Measurements from ENCODE around the gene SURF4. TPM values are rescaled to one million over a fixed set of nuclear protein-coding genes. Genes with fewer than 3 reads are reported as not detected.
A peak's percentile ranks its signal among the peaks of the same experiment; 100 is the strongest.
"Not testable (repeated sequence)": the region's sequence is repeated elsewhere in the genome, so short reads cannot be mapped to it uniquely, and the experiment has no call there.

Gene SURF4
- total RNA-seq, 1 experiment from 2014 or later = 212 TPM

DNA sequence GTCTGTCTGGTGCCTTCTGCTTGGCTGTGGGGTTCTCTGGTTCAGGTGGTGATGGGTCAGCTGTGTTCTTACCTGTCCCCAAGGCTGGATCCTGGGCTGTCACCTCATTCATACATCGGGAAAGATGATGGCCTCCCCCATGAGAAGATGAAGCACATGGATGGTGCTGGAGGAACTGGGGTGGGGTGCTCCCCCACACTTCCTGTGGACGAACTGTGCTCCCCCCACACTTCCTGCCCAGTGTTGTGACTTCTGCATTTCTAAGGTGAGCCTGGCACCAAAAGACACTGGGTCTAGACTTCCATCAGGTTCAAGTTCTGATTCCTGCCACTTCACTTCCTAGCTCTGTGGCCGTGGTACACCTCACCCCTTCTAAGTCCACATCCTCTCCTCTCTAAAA is 35.6 kb downstream of the SURF4 start:
- no peak for DNase-seq (ENCODE audit: extremely low read depth, low read depth)

- DNase-seq (ENCODE audit: extremely low read depth, low read depth) = no peak
Measured at GRCh38 chr9:133339641-133340040, 36.2 kb downstream of the SURF4 start.

DNA sequence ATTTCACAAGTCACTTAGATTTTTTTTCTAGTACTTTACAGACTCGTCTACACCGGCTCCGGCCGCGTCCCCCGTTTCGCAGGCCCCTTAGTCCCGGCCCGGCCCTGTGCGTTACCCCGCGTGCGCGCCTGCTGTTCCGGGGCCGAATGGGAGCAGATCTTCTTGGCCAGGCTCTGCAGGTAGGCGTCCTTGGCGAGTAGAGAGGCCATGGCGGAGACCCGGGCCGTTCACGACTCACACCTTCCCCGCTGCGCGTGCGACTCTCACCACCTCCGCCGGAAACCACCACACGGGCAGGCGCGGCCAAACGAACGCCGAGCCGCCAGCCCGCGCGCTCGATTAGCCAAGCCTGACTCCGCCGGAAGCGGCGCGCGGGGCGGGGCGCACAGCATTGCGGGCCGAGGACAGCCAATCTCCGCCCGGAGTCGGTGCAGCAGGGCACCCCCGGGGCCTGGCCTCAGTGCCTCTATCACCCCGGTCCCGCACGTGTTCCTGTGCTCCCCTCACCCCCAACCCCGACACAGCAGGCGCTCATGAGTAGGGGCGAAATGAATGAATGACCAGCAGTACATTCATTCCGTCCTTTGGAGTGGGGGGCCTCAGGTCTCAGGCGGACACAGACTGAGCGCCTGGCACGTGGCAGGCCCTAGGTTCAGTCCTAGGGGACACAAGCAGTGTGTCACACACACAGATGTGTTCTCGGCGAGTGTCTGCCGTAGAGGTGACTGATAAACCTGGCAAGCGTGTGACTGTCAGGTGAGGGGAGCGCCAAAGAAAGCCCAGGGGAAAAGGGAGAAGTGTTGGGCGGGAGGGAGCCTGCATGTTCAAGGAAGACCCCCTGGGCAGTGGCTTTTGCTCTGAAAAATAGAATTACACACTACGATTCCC is 39.7 kb downstream of the SURF4 start, which contains the start of gene SURF6:
Gene SURF6, minus strand, starts transcription at position 265 of the 888 bp plus-strand sequence. Its CDS starts 56 bp downstream, at position 209.
- DNase-seq (ENCODE audit: extremely low read depth, low read depth) = peak; percentile 88

GRCh38 chr9:133334888-133335287 is 41.0 kb downstream of the SURF4 start:
- not testable (repeated sequence) for DNase-seq (ENCODE audit: extremely low read depth, low read depth)

GRCh38 chr9:133334161-133334560 is 41.7 kb downstream of the SURF4 start:
- DNase-seq (ENCODE audit: extremely low read depth, low read depth) = no peak

GRCh38 chr9:133333566-133333965 is 42.3 kb downstream of the SURF4 start:
- DNase-seq (ENCODE audit: extremely low read depth, low read depth) = no peak

DNA sequence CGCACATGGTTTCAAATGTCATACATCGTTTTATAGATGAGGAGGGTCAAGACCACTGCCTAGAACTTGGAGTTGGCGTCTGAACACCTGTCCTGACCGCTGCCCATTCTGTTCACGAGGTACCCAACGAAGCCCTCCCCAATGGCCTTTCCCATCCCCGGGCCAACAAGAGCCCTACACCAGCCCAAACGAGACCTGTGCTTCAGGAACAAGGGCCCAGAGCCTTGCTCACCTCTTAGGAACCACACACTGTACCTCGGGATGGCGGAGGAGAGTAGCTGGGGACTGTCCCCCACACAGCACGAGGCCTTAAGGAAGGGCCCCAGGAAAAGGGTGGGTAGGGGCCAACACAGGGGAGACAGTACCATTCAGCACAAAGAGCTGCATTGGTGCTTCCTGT is 42.8 kb downstream of the SURF4 start:
- no peak for DNase-seq (ENCODE audit: extremely low read depth, low read depth)

GRCh38 chr9:133332381-133332730 is 43.5 kb downstream of the SURF4 start:
- DNase-seq (ENCODE audit: extremely low read depth, low read depth) = no peak

- DNase-seq (ENCODE audit: extremely low read depth, low read depth) = no peak
Measured at GRCh38 chr9:133331641-133332380, 44.0 kb downstream of the SURF4 start.

DNA sequence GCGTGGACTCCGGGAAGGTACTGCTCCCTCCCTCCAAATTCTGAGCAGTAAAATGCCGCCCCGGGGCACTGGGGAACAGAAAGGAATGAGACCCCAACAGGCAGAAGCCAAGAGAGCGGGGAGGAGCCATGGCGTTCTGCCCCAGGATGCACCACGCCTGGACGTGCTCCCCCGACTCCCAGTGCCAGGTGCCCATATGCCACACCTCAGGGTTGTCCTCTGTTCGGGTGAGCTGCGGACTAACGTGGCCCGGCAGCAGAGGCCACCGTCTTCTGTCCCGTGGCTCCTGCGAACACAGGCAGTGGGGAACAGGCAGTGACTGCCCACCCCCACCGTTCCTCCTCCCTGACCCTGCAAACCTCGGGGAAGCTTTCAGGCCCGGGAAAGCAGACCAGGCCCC is 44.6 kb downstream of the SURF4 start:
- DNase-seq (ENCODE audit: extremely low read depth, low read depth) = no peak

- not testable (repeated sequence) for DNase-seq (ENCODE audit: extremely low read depth, low read depth)
Measured at GRCh38 chr9:133329306-133330156, 46.3 kb downstream of the SURF4 start.

- no peak for DNase-seq (ENCODE audit: extremely low read depth, low read depth)
Measured at GRCh38 chr9:133327834-133328484, 47.9 kb downstream of the SURF4 start.

DNA sequence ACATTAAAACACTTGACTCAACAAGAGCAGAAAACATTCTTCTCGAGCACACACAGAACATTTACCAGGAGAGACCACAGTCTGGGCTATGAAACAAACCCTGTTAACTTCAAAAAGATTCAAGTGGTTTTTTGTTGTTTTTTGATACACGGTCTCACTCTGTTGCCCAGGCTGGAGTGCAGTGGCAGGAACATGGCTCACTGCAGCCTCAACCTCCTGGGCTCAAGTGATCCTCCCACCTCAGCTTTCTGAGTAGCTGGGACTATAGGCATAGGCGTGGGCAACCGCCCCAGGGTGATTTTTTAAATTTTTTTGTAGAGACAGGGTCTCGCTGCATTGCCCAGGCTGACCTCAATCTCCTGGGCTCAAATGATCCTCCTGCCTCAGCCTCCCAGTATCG is 48.8 kb downstream of the SURF4 start:
- DNase-seq (ENCODE audit: extremely low read depth, low read depth) = not testable (repeated sequence)

DNA sequence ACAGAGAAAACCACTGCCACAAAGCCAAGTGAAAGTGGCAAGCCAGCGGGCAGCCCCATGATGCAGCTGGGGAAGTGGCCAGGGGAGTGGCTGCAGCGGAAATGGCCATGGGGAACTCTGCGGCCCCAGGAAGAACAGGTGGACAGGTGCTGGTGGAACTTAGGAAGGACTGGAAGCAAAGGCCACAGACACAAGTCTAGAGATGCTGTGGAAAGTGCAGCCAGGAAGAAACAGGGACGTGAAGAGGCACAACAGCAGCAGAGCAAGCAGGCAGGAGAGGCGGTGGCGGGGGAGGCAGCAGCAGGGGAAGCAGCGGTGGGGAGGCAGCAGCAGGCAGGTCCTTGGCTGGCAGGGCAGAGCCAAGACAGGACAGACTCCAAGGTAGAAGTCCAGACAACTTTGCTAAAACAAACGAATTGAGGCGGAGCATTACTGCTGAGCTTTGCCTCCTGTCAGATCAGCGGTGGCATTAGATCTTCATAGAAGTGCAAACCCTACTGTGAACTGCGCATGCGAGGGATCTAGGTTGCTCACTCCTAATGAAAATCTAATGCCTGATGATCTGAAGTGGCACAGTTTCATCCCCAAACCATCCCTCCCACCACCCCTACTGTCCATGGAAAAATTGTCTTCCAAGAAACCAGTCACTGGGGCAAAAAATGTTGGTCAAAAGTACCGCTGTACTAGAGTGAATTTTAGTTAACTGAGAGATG is 51.7 kb downstream of the SURF4 start:
- no peak for DNase-seq (ENCODE audit: extremely low read depth, low read depth)

GRCh38 chr9:133323211-133323610 is 52.6 kb downstream of the SURF4 start:
- DNase-seq (ENCODE audit: extremely low read depth, low read depth) = no peak

DNA sequence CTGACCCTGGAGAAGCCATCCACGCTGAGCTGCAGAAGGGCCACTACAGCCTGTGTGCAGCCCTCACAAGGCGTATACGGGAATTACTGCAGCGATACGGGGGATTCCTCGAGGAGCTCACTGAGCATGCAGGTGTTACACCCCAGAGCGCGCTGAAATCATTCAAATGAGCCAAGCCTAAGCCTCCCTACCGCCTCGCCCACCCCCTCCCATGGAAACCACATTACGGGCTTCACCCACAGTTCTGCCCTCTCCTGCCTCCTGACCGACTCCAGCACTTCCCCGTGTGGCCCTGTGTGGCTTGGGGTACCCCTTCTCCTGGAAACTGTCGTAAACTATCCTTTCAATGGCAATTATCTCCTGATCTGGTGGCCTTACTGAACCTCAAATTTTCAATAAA is 53.2 kb downstream of the SURF4 start:
- DNase-seq (ENCODE audit: extremely low read depth, low read depth) = no peak

- no peak for DNase-seq (ENCODE audit: extremely low read depth, low read depth)
Measured at GRCh38 chr9:133321411-133321935, 54.4 kb downstream of the SURF4 start.

DNA sequence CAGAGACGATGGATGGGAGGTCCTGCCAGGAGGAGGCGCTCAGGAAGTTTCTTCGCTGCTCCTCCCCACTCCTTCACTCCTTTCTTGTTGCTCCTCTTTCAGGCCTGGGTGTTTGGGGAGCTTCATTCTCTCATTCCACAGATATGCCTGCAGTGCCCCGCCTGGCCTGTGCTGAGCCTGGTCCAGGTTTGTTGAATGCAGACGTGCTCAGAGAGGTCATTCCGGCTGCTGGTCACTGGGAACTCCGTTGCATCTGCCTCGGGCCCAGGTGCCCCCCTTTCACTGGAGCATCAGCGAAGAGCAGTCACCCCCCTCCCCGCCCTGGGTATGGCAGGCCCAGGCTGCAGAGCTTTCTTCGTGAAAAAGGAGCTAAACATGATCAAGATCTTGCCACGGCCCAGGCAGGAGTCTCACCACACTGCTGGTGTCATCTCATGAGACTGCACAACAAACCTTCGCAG is 55.4 kb downstream of the SURF4 start:
- DNase-seq (ENCODE audit: extremely low read depth, low read depth) = no peak

DNA sequence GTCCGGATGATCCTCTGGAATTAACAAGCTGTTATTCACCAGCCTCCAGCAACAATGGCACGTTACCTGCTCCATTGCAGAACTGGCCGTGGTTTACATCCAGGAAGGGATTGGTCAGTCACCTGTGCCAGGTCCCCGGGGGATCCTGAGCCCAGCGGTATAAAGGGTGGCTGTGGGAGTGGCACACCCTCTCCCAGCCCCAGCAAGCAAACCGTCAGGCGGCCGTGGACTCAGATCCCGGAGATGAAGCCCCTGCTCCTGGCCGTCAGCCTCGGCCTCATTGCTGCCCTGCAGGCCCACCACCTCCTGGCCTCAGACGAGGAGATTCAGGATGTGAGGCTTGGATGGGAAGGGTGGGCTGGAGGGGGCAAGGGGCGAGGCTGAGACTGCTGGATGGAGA is 58.3 kb downstream of the SURF4 start:
- not testable (repeated sequence) for DNase-seq (ENCODE audit: extremely low read depth, low read depth)
